A673 (cell line): ENCODE results near the gene ACO1.

Experiments
- EZH2 ChIP-seq: fragments of 200-600 bp; sonication (generic); IDR thresholded peaks from 2 replicates; pipeline ENCODE4 v1.6.1; 2017; ENCODE audit warnings: borderline replicate concordance, low read depth, mild to moderate bottlenecking, mixed read lengths, antibody characterized with exemption, low read length; ENCODE audit not compliant: poor library complexity, severe bottlenecking
- TF ChIP-seq, protein P1 (sequence below): fragments of 300-800, 200-600 bp; sonication (generic); conservative IDR thresholded peaks from 2 replicates; pipeline ENCODE4 v1.5.1; 2017; ENCODE audit warnings: low read depth, mild to moderate bottlenecking, antibody characterized with exemption, low read length, moderate library complexity, mixed read lengths

- TF ChIP-seq, protein P1, sequence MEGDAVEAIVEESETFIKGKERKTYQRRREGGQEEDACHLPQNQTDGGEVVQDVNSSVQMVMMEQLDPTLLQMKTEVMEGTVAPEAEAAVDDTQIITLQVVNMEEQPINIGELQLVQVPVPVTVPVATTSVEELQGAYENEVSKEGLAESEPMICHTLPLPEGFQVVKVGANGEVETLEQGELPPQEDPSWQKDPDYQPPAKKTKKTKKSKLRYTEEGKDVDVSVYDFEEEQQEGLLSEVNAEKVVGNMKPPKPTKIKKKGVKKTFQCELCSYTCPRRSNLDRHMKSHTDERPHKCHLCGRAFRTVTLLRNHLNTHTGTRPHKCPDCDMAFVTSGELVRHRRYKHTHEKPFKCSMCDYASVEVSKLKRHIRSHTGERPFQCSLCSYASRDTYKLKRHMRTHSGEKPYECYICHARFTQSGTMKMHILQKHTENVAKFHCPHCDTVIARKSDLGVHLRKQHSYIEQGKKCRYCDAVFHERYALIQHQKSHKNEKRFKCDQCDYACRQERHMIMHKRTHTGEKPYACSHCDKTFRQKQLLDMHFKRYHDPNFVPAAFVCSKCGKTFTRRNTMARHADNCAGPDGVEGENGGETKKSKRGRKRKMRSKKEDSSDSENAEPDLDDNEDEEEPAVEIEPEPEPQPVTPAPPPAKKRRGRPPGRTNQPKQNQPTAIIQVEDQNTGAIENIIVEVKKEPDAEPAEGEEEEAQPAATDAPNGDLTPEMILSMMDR: peak; percentile 54
- TF ChIP-seq EZH2: no peak
Observed at GRCh38 chr9:32350682-32351081, 33.8 kb upstream of the ACO1 start.
